ENCODE data around the gene PLA2G10. TPM values are rescaled to one million over a fixed set of nuclear protein-coding genes. Genes with fewer than 3 reads are reported as not detected.
"Not testable (repeated sequence)": the region's sequence is repeated elsewhere in the genome, so short reads cannot be mapped to it uniquely, and the experiment has no call there.

The PLA2G10 gene
- total RNA-seq, 4 donors from 2014 or later = not detected

DNA sequence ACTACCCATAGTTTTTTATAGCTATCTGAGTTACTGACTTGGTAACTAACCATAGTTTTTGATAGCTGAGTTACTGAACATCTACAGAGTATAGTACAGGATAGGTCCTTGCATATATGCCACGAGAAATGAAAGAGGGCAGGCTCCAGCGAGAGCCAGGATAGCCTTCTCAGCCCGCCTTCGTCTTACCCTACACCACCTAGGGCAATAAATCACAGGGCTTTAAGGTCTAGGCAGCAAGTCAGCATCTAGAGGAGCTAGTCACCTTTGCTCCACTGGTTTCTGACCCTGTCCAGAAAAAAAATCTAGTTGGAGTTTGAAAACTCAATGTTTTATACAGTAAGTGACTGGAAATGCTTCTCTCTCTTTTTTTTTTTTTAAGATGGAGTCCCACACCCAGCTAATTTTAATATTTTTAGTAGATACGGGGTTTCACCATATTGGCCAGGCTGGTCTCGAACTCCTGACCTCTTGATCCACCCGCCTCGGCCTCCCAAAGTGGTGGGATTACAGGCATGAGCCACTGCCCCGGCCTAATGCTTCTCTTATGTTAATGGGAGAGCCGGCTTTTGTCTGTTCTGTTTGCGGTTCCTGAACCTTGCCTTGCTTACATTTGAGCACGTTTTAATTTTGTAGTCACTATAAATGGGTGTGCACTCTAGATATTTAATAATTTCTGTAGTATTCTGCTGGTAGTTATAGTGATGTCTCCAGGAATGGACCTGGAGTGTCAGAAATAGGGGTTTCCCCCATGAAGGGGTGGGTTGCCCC is 58.5 kb downstream of the PLA2G10 start:
- intact Hi-C loops (cut with DNase I; ENCODE audit: low total_unique reads) = no loop called here

DNA sequence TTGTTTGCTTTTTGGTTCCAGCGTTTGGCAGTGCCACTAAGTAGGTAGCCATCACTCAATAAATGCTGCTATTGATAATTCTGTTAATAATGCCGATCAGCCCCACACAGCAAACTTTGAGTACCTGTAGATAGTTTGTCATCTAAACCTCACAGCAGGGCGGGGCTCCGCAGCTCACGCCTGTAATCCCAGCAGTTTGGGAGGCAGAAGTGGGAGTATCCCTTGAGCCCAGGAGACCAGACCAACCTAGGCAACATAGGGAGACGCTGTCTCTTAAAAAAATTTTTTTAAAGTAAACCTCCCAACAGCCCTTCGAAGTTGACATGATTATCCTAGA is 59.8 kb downstream of the PLA2G10 start:
- no peak for DNase-seq (ENCODE audit: low spot score in 2 of 2)
- intact Hi-C loops (cut with DNase I; ENCODE audit: low total_unique reads) = no loop called here
- no peak overlapping the region for H3K4me3 ChIP-seq (ENCODE audit: low read depth, poor library complexity, severe bottlenecking)
- TF ChIP-seq, protein P1, sequence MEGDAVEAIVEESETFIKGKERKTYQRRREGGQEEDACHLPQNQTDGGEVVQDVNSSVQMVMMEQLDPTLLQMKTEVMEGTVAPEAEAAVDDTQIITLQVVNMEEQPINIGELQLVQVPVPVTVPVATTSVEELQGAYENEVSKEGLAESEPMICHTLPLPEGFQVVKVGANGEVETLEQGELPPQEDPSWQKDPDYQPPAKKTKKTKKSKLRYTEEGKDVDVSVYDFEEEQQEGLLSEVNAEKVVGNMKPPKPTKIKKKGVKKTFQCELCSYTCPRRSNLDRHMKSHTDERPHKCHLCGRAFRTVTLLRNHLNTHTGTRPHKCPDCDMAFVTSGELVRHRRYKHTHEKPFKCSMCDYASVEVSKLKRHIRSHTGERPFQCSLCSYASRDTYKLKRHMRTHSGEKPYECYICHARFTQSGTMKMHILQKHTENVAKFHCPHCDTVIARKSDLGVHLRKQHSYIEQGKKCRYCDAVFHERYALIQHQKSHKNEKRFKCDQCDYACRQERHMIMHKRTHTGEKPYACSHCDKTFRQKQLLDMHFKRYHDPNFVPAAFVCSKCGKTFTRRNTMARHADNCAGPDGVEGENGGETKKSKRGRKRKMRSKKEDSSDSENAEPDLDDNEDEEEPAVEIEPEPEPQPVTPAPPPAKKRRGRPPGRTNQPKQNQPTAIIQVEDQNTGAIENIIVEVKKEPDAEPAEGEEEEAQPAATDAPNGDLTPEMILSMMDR (IDR thresholded peaks at IDR 0.05) = no peak
- no peak for TF ChIP-seq POLR2A (IDR thresholded peaks at IDR 0.05)
- WGBS, 2 donors = 58 to 67% methylated on average over 7 of the region's 7 CpGs

More for the DNA sequence above, 58.5 kb downstream of the PLA2G10 start:
- no peak for DNase-seq (ENCODE audit: low spot score in 2 of 2)
- WGBS, 2 donors = 72 to 75% methylated on average over 12 of the region's 12 CpGs
- no peak overlapping the region for H3K4me3 ChIP-seq (ENCODE audit: low read depth, poor library complexity, severe bottlenecking)
- TF ChIP-seq POLR2A (IDR thresholded peaks at IDR 0.05) = no peak

DNA sequence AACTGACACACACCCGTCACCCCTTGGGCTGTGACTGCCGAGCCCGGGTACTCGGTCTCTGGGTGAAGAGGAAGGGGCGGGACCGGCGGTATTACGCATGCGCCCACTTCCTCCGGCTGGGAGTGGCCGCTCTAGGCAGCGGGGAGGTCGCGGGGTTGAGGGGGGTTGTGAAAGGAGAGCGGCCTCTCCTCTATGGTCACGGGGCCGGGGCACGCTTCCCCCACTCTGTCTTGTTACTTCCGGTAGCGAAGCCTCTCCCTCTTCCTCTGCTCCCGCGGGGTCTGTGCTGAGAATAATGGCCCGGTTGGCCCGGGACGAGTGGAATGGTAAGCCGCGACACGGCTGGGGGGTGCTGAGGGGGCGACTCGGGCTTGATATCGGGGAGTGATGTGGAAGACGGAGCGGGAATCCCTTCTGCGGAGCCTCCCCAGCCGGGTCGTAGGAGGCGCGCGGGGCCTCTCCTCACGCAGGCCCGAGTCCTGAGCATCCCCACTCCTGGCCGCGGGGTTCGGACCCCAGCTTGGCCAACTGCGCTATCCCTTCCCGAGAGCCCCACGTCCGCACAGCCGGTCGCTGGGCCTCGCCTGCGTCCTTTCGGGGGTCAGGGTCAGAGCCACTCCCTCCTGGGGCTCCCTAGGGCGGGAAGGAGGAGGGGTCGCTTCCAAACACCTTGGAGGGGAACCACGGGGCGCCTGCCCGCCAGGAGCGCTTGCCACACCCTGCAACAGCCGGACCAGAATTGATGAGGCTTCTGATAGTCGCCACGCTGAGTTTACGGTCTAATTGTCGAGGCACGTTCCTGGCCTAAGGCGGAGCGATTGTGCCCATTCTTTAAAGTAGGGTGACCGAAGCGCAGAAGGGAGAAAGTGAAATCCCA is 61.2 kb downstream of the PLA2G10 start, which contains the start of gene BFAR:
Gene BFAR, plus strand, starts transcription at position 259 of the 877 bp plus-strand sequence. CDS start 11,396 bp downstream, outside the sequence.
- H3K4me3 ChIP-seq (ENCODE audit: low read depth, poor library complexity, severe bottlenecking) = peak within 1 kb of the TSS; percentile 58
- TF ChIP-seq, protein P1 (IDR thresholded peaks at IDR 0.05) = no peak
- peak in 1 of 2 donors; percentile 90 for TF ChIP-seq POLR2A (IDR thresholded peaks at IDR 0.05)
- WGBS, 2 donors = 0 to 2% methylated on average over 49 to 52 of the region's 69 CpGs
- intact Hi-C loops (cut with DNase I; ENCODE audit: low total_unique reads) = no loop called here
- DNase-seq (ENCODE audit: low spot score in 2 of 2) = peak; percentile 98 to 100

DNA sequence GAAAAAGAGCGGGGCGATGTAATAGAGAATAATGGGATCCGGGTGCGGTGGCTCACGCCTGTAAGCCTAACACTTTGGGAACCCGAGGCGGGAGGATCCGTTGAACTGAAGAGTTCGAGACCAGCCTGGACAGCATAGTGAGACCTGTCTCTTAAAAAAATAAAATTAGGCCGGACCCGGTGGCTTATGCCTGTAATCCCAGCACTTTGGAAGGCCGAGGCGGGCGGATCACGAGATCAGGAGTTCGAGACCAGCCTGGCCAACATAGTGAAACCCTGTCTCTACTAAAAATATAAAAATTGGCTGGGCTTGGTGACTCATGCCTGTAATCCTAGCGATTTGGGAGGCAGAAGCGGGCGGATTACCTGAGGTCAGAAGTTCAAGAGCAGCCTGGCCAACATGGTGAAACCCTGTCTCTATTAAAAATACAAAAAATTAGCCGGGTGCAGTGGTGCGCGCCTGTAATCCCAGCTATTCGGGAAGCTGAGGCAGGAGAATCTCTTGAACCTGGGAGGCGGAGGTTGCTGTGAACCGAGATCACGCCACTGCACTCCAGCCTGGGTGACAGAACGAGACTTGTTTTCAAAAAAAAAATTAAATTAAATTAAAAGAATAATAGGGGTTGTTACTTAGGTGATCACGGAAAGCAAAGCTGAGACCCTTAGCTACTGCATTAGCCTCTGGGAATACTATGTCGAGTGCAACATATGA is 63.3 kb downstream of the PLA2G10 start:
- 78 to 79% methylated on average over 29 of the region's 29 CpGs for WGBS, 2 donors
- DNase-seq (ENCODE audit: low spot score in 2 of 2) = peak in 1 of 2 donors; percentile 76
- H3K4me3 ChIP-seq (ENCODE audit: low read depth, poor library complexity, severe bottlenecking) = peak overlapping the region; percentile 13
- intact Hi-C loops (cut with DNase I; ENCODE audit: low total_unique reads) = not testable (repeated sequence)

GRCh38 chr16:14629919-14630619 is 64.0 kb downstream of the PLA2G10 start, which contains the start of gene PARN:
Gene PARN (minus strand): TSS chr16:14630260. CDS start chr16:14630125, 135 bp downstream.
- no peak for TF ChIP-seq POLR2A (IDR thresholded peaks at IDR 0.05)
- TF ChIP-seq, protein P1 (IDR thresholded peaks at IDR 0.05) = no peak
- intact Hi-C loops (cut with DNase I; ENCODE audit: low total_unique reads) = no loop called here
- H3K4me3 ChIP-seq (ENCODE audit: low read depth, poor library complexity, severe bottlenecking) = peak within 1 kb of the TSS; percentile 76
- 1 to 3% methylated on average over 37 of the region's 51 CpGs for WGBS, 2 donors
- DNase-seq (ENCODE audit: low spot score in 2 of 2) = peak; percentile 95 to 99

- intact Hi-C loops (cut with DNase I; ENCODE audit: low total_unique reads) = no loop called here
- H3K4me3 ChIP-seq (ENCODE audit: low read depth, poor library complexity, severe bottlenecking) = peak overlapping the region; percentile 76
- 1% methylated on average over 17 of the region's 17 CpGs for whole genome bisulfite sequencing, 2 donors
- peak in 1 of 2 donors; percentile 36 for DNase-seq (ENCODE audit: low spot score in 2 of 2)
- TF ChIP-seq, protein P1 (IDR thresholded peaks at IDR 0.05) = no peak
- no peak for TF ChIP-seq POLR2A (IDR thresholded peaks at IDR 0.05)
These were observed 64.5 kb downstream of the PLA2G10 start for GRCh38 chr16:14629612-14629918.
